ENCODE measurements around the gene RGS6.

- no peak for TF ChIP-seq CTCF (IDR thresholded peaks at IDR 0.05; ENCODE audit: low read length)
- no peak for TF ChIP-seq EZH2 (IDR thresholded peaks at IDR 0.05; ENCODE audit: borderline replicate concordance, low read length)
Measured at GRCh38 chr14:72052356-72052755, 120.1 kb downstream of the RGS6 start.

Measured in OCI-LY1 (cell line).